GM21381 (cell line): ENCODE data around the gene ADRA2A.

Source experiments
- ATAC-seq: cut with Tn5 transposase; IDR thresholded peaks from one replicate; pipeline ENCODE4 v1.9.1; 2021; ENCODE audit warnings: mild to moderate bottlenecking, moderate library complexity; ENCODE audit not compliant: unreplicated experiment

ADRA2A gene

DNA sequence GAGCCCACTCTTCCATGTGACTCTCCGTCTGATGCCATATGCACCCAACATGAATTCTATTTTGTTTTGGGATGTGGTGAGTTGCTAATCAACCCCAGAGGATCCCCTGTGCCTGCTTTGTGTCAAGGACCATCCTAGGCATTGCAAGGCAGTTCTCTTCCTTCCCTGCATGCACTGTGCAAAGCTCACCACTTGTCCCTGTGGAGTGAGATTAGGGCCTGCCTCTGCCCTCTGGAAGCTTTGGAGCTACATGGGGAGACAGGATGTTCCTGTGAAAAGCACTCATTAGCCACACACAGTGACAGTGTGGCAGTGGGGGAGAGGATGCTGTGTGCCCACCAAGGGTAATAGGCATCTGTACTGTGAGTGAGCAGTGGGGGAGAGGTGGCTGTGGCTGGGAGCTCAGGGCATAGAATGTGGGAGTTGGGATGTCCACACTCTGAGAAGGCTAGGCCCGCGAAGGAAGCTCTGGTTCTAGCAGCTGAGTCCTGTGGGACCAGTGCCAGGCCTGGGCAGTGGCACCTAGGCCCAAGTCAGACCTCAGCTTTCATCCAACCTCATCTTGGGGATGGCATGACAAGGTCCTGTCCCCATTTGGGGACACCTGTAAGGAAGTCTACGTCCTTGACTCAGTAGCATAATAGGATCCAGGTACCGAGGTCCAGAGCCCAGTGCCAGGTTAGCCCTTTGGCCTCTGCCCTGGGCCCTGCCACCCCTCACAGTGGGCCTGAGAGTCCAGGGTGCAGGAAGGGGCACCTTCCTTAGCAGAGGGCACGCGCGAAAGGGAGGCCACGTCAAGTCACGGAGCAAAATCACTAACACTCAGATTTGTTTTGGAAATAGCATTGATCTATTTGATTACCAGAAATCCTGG lies 6.6 kb downstream of the ADRA2A start:
- ATAC-seq: no peak

- ATAC-seq: no peak
Measured at GRCh38 chr10:111084366-111085255, 7.8 kb downstream of the ADRA2A start.

DNA sequence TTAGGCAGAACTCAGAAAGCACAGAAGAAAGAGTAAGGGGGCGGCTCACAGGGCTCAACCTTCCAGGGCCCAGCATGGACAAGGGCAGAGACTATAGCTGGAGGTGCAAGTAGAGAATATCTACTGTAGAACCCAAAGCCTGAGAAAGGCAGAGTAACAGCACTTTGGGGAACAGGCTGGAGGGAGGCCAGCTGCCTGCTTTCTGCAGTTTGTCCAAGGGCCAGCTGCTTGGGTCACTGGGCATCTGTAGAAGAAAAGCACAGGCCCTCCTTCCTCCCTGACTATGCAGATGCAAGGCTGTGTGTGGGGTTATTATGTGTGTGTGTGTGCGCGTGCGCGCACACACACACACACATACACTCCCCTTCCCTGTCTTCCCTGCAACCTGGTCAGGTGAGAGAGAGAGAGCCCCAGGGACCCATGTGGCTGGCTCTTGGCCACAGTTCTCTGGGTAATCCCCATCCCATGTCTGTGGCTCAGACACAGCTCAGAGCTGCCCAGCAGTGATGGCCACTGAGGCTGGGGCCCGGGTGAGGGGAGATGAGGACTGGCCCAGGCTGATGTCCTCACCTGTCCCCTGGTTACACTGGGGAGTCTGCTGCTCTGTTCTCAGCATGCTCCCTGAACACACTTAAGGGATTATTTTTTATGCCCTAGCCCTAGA lies 9.0 kb downstream of the ADRA2A start:
- ATAC-seq: no peak

- no peak for ATAC-seq
Measured at GRCh38 chr10:111086574-111086973, 9.7 kb downstream of the ADRA2A start.

DNA sequence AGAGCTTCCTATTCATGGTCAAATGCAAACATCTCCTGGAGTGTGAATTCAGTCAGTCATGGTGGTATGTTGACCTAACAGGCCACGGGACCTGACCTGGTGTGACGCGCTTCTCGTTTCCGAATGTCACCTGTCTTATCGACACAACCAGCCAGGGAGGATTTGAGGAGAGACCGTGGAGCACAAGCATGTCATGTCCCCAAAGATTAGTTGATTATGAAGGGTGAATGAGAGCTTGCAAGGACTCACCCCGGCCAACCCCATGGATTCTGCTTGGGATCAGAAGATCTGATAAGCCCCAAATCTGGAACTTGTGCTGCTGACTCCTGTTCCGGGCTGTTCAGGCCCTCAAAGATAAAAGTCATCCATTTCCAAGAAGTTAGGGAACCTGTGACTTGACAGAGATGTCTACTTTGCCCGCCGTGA lies 10.5 kb downstream of the ADRA2A start:
- no peak for ATAC-seq

DNA sequence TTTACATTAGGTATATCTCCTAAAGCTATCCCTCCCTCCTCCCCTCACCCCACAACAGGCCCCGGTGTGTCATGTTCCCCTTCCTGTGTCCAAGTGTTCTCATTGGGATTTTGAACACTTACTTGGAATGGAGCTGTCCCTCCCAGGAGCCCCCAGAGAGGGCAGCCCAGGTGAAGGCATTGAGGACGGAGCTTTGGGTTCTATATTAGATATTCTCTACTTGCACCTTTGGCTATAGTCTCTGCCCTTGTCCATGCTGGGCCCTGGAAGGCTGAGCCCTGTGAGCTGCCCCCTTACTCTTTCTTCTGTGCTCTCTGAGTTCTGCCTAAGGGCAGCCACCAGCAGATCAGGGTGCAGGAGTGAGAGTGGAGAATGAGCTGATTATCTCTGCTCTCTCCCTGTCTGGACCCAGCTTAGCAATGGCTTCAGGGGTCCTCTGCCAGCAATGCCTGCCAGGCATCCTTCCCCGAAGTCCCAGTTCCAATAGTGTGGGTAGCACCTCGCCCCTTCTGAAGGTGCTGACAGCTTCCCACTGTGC lies 11.2 kb downstream of the ADRA2A start:
- ATAC-seq: no peak

DNA sequence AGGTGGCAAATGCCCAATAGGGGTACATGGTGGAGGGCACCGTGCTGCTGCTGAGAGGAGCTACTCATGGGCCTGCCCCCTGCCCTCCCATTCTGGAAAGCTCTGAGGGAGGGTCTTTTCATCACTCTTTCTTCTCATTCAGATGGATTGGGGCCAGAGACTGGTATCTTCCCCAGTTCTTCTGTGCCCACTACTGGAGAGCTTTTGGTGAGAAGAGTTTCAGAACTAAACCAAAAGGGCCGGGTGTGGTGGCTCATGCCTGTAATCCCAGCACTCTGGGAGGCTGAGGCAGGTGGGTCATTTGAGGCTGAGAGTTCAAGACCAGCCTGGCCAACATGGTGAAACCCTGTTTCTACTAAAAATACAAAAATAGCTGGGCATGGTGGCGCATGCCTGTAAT lies 12.5 kb downstream of the ADRA2A start:
- ATAC-seq: no peak

DNA sequence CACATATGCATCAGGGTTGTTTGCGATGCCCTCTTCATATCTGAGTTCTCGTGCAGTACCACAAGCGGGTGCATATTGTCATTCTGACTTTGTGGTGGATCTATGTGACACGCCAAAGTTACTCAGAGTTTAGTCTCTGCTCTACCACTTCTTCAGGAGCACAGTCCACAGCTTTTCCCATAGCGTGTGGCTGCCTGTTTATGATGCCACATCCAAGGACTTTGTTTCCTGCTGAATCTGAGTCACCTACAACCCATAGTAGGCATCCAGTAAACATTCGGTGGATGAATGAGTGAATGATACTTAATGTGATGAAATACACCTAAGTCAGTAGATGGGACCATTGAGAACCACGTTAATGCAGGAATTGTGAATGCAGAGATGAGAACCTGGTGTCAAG lies 15.0 kb downstream of the ADRA2A start:
- no peak for ATAC-seq

- no peak for ATAC-seq
Measured at GRCh38 chr10:111093741-111094380, 17.0 kb downstream of the ADRA2A start.

GRCh38 chr10:111098679-111099437 lies 22.0 kb downstream of the ADRA2A start:
- no peak for ATAC-seq

GRCh38 chr10:111100198-111100597 lies 23.4 kb downstream of the ADRA2A start:
- ATAC-seq: no peak

DNA sequence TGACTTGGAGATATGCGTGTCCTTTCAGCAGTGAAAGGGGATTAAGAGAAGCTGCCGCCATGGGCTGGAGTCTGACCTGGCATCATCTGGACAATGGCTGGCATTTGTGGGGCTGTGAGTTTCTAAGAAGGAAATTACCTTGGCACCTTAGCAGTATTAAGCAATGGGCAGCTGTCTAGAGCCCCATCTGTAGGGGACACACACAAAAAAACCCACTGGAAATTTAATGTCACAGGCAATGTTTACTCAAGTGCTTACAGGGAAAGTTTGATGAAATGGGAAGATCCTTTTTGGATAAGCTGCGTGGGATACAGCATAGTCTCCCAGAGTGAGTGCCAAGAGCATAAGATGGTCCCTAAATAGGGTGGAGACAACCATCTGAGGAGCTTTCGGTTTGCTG lies 25.0 kb downstream of the ADRA2A start:
- no peak for ATAC-seq

DNA sequence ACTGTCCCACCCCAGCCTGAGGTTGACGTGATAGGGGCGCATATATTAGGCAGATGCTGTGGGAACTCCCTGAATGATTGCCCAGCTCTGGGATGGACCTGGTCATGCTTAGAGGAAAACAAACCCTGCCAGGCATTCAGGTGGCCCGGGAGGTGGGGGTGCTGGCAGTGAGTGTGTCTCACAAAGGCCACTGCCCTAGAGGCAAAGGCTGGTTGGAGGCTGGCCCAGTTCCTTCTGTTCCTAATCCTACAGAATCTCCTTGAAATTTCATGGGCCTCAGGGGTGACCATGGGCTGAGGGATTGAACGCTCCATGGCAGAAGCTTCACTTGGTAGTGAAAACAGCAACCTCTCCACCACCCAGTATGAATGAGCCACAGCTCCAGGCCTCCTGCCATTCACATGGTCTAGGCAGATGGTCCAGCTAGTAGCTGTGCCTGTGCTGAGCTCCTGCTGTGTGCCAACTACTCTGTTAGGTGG lies 25.6 kb downstream of the ADRA2A start:
- ATAC-seq: no peak

DNA sequence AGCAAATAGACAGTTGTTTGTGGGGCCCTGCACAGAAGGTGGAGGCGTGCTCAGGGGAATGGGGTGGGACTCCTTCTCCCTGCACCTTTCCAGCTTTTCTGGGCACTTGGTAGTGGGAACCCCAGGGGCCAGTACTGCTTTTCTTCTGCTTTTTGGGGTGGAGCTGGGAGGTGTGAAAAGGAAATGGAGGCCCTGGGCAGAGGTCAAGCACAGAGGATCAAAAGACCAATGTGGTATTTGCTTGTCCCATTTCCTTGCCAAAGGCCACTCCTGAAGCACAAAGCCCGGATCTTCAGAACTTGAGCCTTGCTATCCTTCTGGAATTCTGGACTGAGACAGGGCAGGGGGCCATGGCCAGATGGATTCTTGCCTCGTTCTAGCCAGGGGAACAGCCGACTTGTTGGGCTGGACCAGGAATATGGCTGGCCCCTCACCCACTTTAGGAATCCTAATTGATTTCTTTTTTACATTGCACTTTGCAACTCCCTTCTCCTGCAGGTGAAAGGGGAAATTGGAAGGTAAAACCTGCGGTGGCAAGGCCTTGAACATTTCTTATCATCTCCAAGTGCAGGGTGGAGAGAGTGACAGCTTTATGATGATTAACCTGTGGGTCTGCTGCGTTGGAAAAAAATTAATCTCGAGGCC lies 26.5 kb downstream of the ADRA2A start:
- ATAC-seq: no peak

DNA sequence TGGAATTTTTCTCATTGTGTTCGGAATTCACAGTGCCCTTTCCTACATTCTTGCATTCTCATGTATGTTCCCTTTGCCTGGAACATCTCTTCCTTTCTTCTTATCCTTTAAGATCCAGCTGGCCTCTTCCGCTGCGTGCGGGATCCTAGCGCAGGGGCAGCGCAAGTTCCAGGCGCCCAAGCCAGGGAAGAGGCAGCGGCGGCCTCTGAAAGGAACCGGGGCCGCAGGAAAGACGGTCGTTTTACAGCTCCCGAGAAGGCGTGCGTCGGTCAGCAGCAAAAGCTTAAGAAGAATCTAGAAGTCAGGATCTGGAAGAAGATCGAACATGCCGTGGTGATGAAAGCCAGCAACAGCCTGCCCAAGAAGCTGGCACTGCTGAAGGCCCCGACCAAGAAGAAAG lies 28.0 kb downstream of the ADRA2A start:
- ATAC-seq: no peak

DNA sequence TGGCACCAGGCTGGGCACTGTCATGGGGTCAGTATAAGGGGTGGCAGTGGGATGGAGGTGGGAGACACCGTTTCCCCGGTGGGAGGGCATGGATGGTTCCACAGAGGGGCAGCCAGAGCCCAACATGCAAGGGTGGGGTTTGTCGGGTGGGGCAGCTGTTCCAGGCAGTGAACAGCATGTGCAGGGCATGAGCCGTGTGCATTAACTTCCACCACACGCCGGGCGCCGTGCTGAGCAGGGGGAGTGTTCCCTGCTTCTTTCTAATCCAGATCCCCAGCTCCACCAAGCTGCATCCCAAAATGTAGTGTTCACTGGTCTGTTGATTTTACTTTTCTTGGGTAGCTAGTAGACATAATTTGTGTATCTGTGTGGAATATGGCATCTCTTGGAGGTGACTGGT lies 29.3 kb downstream of the ADRA2A start:
- ATAC-seq: no peak

DNA sequence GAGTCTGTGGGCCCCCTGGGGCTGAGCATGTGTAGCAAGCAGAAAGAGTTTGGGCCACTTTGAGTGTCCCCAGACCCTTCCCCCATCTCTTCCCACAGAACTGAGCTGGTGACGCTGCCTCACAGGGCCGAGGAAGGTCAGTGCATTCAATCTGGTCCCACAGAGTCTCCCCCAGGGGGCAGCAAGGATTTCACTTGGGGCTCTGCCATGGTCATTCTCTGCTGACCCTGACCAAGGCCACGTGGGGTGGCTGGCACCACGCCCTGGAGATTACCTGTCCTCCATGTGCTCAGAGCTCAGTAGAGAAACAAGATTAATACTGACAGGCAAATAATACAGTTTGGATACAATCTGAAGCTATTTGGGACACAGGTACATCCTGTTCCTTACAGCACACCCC lies 30.2 kb downstream of the ADRA2A start:
- ATAC-seq: no peak

DNA sequence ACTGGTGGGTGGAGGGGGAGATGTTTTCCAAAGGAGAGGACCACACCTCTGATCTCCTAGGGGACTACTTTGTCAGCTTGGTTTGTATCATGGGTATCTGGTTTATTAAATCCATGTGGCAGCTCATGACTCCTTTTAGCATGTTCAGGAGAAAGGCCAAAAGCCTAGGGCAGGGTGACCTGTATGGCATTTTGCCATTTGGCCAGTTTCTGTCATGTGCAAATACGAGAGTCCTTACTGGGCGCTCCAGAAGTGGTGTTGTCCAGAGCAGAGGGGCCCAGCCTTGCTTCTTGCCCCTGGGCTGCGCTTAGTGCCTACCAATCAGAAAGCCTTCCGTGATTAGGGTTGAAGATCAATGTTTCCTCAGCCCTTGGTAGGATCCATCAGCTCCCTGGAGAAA lies 31.0 kb downstream of the ADRA2A start:
- no peak for ATAC-seq

- ATAC-seq: no peak
Measured at GRCh38 chr10:111108441-111108840, 31.6 kb downstream of the ADRA2A start.
